BLaER1 treated with 17β-estradiol and CSF1 and Interleukin-3, amounts not matched to agents 10 nM and 100 nM (cell line): Measurements from ENCODE around the gene USP43.
"Not testable (repeated sequence)": the region's sequence is repeated elsewhere in the genome, so short reads cannot be mapped to it uniquely, and the experiment has no call there.

ENCODE experiments used
- H3K27ac ChIP-seq, 11 experiments: shearing (Covaris generic); formaldehyde crosslinking; 2 replicates each; pipeline ENCODE4 v1.8.1; 2022
- H3K27me3 ChIP-seq, 11 experiments: shearing (Covaris generic); formaldehyde crosslinking; 2 replicates each; pipeline ENCODE4 v1.8.1; 2022
- H3K36me3 ChIP-seq, 11 experiments: shearing (Covaris generic); formaldehyde crosslinking; 2 replicates each; pipeline ENCODE4 v1.8.1; 2022
- H3K4me1 ChIP-seq, 10 experiments: shearing (Covaris generic); formaldehyde crosslinking; 2 replicates each; pipeline ENCODE4 v1.8.1; 2022
- H3K4me2 ChIP-seq, 11 experiments: shearing (Covaris generic); formaldehyde crosslinking; 2 replicates each; pipeline ENCODE4 v1.8.1; 2022
- H3K4me3 ChIP-seq, 10 experiments: shearing (Covaris generic); formaldehyde crosslinking; 2 replicates each; pipeline ENCODE4 v1.8.1; 2022
- H3K9ac ChIP-seq, 11 experiments: shearing (Covaris generic); formaldehyde crosslinking; 2 replicates each; pipeline ENCODE4 v1.8.1; 2022
- H3K9me3 ChIP-seq, 11 experiments: shearing (Covaris generic); formaldehyde crosslinking; replicated peaks in 1 of 11; 2 replicates each; pipeline ENCODE4 v1.8.1; 2022
- H4K20me1 ChIP-seq, 11 experiments: shearing (Covaris generic); formaldehyde crosslinking; 2 replicates each; pipeline ENCODE4 v1.8.1; 2022
- Cebpa-rat ChIP-seq, 11 experiments: shearing (Covaris generic); IDR thresholded peaks; 2 replicates each; pipeline ENCODE4 v1.8.1; 2022

Gene USP43

GRCh38 chr17:9644910-9645751 is at the start of gene USP43:
Gene USP43 (plus strand): TSS chr17:9645517. CDS start chr17:9645633, 116 bp downstream.
- H3K4me2 ChIP-seq = peak within 1 kb of the TSS; percentile 80 to 97 (median 92)
- no peak for TF ChIP-seq Cebpa-rat (IDR thresholded peaks at IDR 0.05)
- peaks cover 0 to 7% (median 6%) of the 10 kb centered on the region in 11 experiments; a peak in 8 of 22 replicates for H3K9me3 ChIP-seq
- H3K27me3 ChIP-seq = peaks cover 0 to 13% (median 0%) of the 10 kb centered on the region in 11 experiments; a peak in 5 of 22 replicates
- H3K4me1 ChIP-seq = peaks cover 18 to 55% (median 46%) of the 10 kb centered on the region in 10 experiments
- peak within 1 kb of the TSS; percentile 72 to 90 (median 85) for H3K9ac ChIP-seq
- H4K20me1 ChIP-seq = no peaks in the 10 kb centered on the region
- peak within 1 kb of the TSS; percentile 79 to 97 (median 86) for H3K4me3 ChIP-seq
- peak within 1 kb of the TSS; percentile 69 to 93 (median 86) for H3K27ac ChIP-seq
- H3K36me3 ChIP-seq = 0 out of 22 replicates have a peak, but pooled peaks cover 0 to 4% (median 0%) of the 10 kb centered on the region in 11 experiments

- not testable (repeated sequence) for H3K27ac ChIP-seq, H3K4me1 ChIP-seq, H3K36me3 ChIP-seq, H3K27me3 ChIP-seq, H3K4me3 ChIP-seq, H3K9me3 ChIP-seq, H4K20me1 ChIP-seq, H3K4me2 ChIP-seq, H3K9ac ChIP-seq
Observed at GRCh38 chr17:9597638-9598037, 47.7 kb upstream of the USP43 start.

- Histone ChIP-seq H4K20me1 (no peaks in the 10 kb centered on the region), H3K4me3 (no peak overlapping the region), H3K36me3 (no peaks in the 10 kb centered on the region), H3K9ac (no peak overlapping the region), H3K27ac (no peak overlapping the region), H3K4me2 (no peak overlapping the region), H3K4me1 (no peaks in the 10 kb centered on the region), H3K27me3 (no peaks in the 10 kb centered on the region), H3K9me3 (no peaks in the 10 kb centered on the region)
- TF ChIP-seq Cebpa-rat (IDR thresholded peaks at IDR 0.05) = no peak
Observed at GRCh38 chr17:9598661-9599060, 46.7 kb upstream of the USP43 start.

GRCh38 chr17:9604583-9604982 is 40.7 kb upstream of the USP43 start:
- H4K20me1 ChIP-seq, H3K27ac ChIP-seq, H3K9me3 ChIP-seq, H3K4me1 ChIP-seq, H3K4me3 ChIP-seq, H3K4me2 ChIP-seq, H3K27me3 ChIP-seq, H3K9ac ChIP-seq, H3K36me3 ChIP-seq: not testable (repeated sequence)

GRCh38 chr17:9606453-9606852 is 38.9 kb upstream of the USP43 start:
- H4K20me1 ChIP-seq = no peaks in the 10 kb centered on the region
- H3K36me3 ChIP-seq = no peaks in the 10 kb centered on the region
- H3K9ac ChIP-seq = no peak overlapping the region
- H3K27me3 ChIP-seq = no peaks in the 10 kb centered on the region
- 0 out of 22 replicates have a peak, but pooled peaks cover 0 to 5% (median 0%) of the 10 kb centered on the region in 11 experiments for H3K9me3 ChIP-seq
- H3K4me1 ChIP-seq = peaks cover 0 to 9% (median 0%) of the 10 kb centered on the region in 10 experiments; a peak in 5 of 20 replicates
- H3K4me3 ChIP-seq = no peak overlapping the region
- no peak overlapping the region for H3K4me2 ChIP-seq
- no peak for TF ChIP-seq Cebpa-rat (IDR thresholded peaks at IDR 0.05)
- H3K27ac ChIP-seq = no peak overlapping the region

- H3K4me1 ChIP-seq = peaks cover 0 to 12% (median 0%) of the 10 kb centered on the region in 10 experiments; a peak in 6 of 20 replicates
Observed at GRCh38 chr17:9607058-9607457, 38.3 kb upstream of the USP43 start.

GRCh38 chr17:9611557-9611956 is 33.8 kb upstream of the USP43 start:
- Histone ChIP-seq H3K36me3 (no peaks in the 10 kb centered on the region), H3K4me1 (peaks cover 0 to 16% (median 0%) of the 10 kb centered on the region in 10 experiments; a peak in 6 of 20 replicates), H4K20me1 (no peaks in the 10 kb centered on the region), H3K9me3 (0 out of 22 replicates have a peak, but pooled peaks cover 0 to 5% (median 0%) of the 10 kb centered on the region in 11 experiments), H3K4me3 (no peak overlapping the region), H3K27me3 (no peaks in the 10 kb centered on the region), H3K27ac (no peak overlapping the region), H3K4me2 (peak overlapping the region in 3 of 11 experiments; percentile 8 to 47 (median 21); a peak in 4 of 22 replicates), H3K9ac (no peak overlapping the region)
- TF ChIP-seq Cebpa-rat (IDR thresholded peaks at IDR 0.05) = no peak

More at GRCh38 chr17:9607058-9607457, 38.3 kb upstream of the USP43 start:
- not testable (repeated sequence) for H3K27me3 ChIP-seq, H3K27ac ChIP-seq, H3K9me3 ChIP-seq, H3K36me3 ChIP-seq, H3K4me3 ChIP-seq, H3K9ac ChIP-seq, H4K20me1 ChIP-seq, H3K4me2 ChIP-seq

- peaks cover 0 to 16% (median 0%) of the 10 kb centered on the region in 10 experiments; a peak in 6 of 20 replicates for H3K4me1 ChIP-seq
- no peak overlapping the region for H3K27ac ChIP-seq
- TF ChIP-seq Cebpa-rat (IDR thresholded peaks at IDR 0.05) = no peak
- peak overlapping the region in 6 of 11 experiments; percentile 1 to 47 (median 14); a peak in 9 of 22 replicates for H3K4me2 ChIP-seq
- no peaks in the 10 kb centered on the region for H4K20me1 ChIP-seq
- no peaks in the 10 kb centered on the region for H3K27me3 ChIP-seq
- H3K9me3 ChIP-seq = 0 out of 22 replicates have a peak, but pooled peaks cover 0 to 5% (median 0%) of the 10 kb centered on the region in 11 experiments
- H3K9ac ChIP-seq = no peak overlapping the region
- no peaks in the 10 kb centered on the region for H3K36me3 ChIP-seq
- H3K4me3 ChIP-seq = no peak overlapping the region
Observed at GRCh38 chr17:9612006-9612405, 33.3 kb upstream of the USP43 start.

GRCh38 chr17:9615486-9615885 is 29.8 kb upstream of the USP43 start:
- Histone ChIP-seq H3K9ac (no peak overlapping the region), H3K4me3 (no peak overlapping the region), H3K9me3 (no peaks in the 10 kb centered on the region), H3K27ac (no peak overlapping the region), H3K4me2 (no peak overlapping the region), H4K20me1 (no peaks in the 10 kb centered on the region), H3K36me3 (no peaks in the 10 kb centered on the region), H3K4me1 (peaks cover 0 to 7% (median 0%) of the 10 kb centered on the region in 10 experiments; a peak in 4 of 20 replicates), H3K27me3 (no peaks in the 10 kb centered on the region)
- TF ChIP-seq Cebpa-rat (IDR thresholded peaks at IDR 0.05) = peak in 4 of 11 experiments; percentile 13 to 47 (median 33); a peak in 3 of 22 replicates
